Measurements from ENCODE around the gene CSTF1.

DNA sequence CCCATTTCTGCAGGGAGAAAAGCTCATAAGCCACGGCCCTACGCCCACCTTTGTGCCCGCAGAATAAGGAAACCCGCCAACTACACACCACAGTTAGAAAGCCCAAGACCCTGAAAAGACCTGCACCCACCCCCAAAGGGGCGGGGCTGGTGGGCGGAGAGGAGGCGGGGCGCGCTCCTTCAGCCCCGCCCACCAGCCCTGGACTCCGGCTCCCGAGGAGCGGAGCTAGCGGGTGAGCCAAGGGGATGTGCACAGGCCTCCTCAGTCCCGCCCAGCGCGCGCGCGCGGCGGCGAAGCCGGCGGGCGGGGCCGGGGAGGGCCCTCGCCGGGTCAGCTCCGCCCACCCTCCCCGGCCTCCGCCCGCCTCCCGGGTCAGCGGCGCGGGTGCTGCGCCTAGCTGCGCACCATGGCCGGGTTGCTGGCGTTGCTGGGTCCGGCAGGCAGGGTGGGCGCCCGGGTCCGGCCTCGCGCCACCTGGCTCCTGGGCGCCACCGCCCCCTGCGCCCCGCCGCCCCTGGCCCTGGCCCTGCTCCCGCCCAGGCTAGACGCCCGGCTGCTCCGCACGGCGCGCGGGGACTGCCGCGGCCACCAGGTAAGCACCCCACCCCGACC is 33.7 kb upstream of the CSTF1 start, which contains the start of gene FAM210B:
- TF ChIP-seq ZC3H10 (CRISPR knock-in tag; IDR thresholded peaks at IDR 0.05) (no peak), CSRNP3 (CRISPR knock-in tag; IDR thresholded peaks at IDR 0.05) (no peak), TOX (CRISPR knock-in tag; IDR thresholded peaks at IDR 0.05; ENCODE audit: borderline replicate concordance) (no peak), ISL1 (CRISPR knock-in tag; IDR thresholded peaks at IDR 0.05) (no peak), ZNF565 (CRISPR knock-in tag; conservative IDR thresholded peaks at IDR 0.05; ENCODE audit: low read depth) (no peak), TCF4 (CRISPR knock-in tag; IDR thresholded peaks at IDR 0.05; ENCODE audit: borderline replicate concordance) (no peak), ZFP3 (CRISPR knock-in tag; IDR thresholded peaks at IDR 0.05) (no peak), ARNTL (CRISPR knock-in tag; IDR thresholded peaks at IDR 0.05; ENCODE audit: borderline replicate concordance, low read depth) (no peak), CSDC2 (CRISPR knock-in tag; IDR thresholded peaks at IDR 0.05) (no peak), RARB (CRISPR knock-in tag; IDR thresholded peaks at IDR 0.05) (no peak)
- TF ChIP-seq, protein P1, sequence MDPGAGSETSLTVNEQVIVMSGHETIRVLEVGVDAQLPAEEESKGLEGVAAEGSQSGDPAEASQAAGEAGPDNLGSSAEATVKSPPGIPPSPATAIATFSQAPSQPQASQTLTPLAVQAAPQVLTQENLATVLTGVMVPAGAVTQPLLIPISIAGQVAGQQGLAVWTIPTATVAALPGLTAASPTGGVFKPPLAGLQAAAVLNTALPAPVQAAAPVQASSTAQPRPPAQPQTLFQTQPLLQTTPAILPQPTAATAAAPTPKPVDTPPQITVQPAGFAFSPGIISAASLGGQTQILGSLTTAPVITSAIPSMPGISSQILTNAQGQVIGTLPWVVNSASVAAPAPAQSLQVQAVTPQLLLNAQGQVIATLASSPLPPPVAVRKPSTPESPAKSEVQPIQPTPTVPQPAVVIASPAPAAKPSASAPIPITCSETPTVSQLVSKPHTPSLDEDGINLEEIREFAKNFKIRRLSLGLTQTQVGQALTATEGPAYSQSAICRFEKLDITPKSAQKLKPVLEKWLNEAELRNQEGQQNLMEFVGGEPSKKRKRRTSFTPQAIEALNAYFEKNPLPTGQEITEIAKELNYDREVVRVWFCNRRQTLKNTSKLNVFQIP (CRISPR knock-in tag; IDR thresholded peaks at IDR 0.05; ENCODE audit: borderline replicate concordance, low read depth): no peak
- TF ChIP-seq, protein P2, sequence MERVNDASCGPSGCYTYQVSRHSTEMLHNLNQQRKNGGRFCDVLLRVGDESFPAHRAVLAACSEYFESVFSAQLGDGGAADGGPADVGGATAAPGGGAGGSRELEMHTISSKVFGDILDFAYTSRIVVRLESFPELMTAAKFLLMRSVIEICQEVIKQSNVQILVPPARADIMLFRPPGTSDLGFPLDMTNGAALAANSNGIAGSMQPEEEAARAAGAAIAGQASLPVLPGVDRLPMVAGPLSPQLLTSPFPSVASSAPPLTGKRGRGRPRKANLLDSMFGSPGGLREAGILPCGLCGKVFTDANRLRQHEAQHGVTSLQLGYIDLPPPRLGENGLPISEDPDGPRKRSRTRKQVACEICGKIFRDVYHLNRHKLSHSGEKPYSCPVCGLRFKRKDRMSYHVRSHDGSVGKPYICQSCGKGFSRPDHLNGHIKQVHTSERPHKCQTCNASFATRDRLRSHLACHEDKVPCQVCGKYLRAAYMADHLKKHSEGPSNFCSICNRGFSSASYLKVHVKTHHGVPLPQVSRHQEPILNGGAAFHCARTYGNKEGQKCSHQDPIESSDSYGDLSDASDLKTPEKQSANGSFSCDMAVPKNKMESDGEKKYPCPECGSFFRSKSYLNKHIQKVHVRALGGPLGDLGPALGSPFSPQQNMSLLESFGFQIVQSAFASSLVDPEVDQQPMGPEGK (CRISPR knock-in tag; IDR thresholded peaks at IDR 0.05; ENCODE audit: borderline replicate concordance): no peak
